Measurements from ENCODE around the gene CFAP43.

- no peak for TF ChIP-seq EZH2phosphoT487 (IDR thresholded peaks at IDR 0.05; ENCODE audit: borderline replicate concordance, low read depth, low read length)
- no peak for TF ChIP-seq CTCF (conservative IDR thresholded peaks at IDR 0.05; ENCODE audit: low read length)
Measured at GRCh38 chr10:104254493-104255310, 22.5 kb upstream of the CFAP43 start, which contains the start of gene GSTO1.

Measured in OCI-LY7 (cell line).